H1 (cell line): ENCODE measurements around the gene KLHL40. TPM values are rescaled to one million over a fixed set of nuclear protein-coding genes. Genes with fewer than 3 reads are reported as not detected.

Source experiments
- CEBPB ChIP-seq: IDR thresholded peaks from 2 replicates; pipeline ENCODE4 v1.6.1; 2012; ENCODE audit warnings: low read depth, low read length
- CHD2 ChIP-seq: IDR thresholded peaks from 2 replicates; pipeline ENCODE4 v1.6.1; 2012; ENCODE audit warnings: low read length, improper control_type of control experiment
- CHD7 ChIP-seq: fragments of 300-600 bp; sonication (generic); IDR thresholded peaks from 2 replicates; pipeline ENCODE4 v1.7.1; 2012; ENCODE audit warnings: low read length, moderate library complexity, mild to moderate bottlenecking, inconsistent platforms; ENCODE audit not compliant: insufficient replicate concordance
- KDM1A ChIP-seq: fragments of 200-600, 300-600 bp; sonication (generic); IDR thresholded peaks from 2 replicates; pipeline ENCODE4 v1.7.1; 2016; ENCODE audit warnings: mild to moderate bottlenecking, low read length, borderline replicate concordance
- POU5F1 ChIP-seq: IDR thresholded peaks from 2 replicates; pipeline ENCODE4 v1.6.1; 2011; ENCODE audit warnings: low read depth, mild to moderate bottlenecking, low read length, moderate library complexity
- SAP30 ChIP-seq: fragments of 300-600 bp; sonication (generic); IDR thresholded peaks from 2 replicates; pipeline ENCODE4 v1.7.1; 2012; ENCODE audit warnings: low read length, moderate library complexity, mild to moderate bottlenecking, inconsistent platforms; ENCODE audit not compliant: insufficient read depth, insufficient replicate concordance
- TCF12 ChIP-seq: IDR thresholded peaks from 2 replicates; pipeline ENCODE4 v1.6.1; 2011; ENCODE audit warnings: low read depth, mild to moderate bottlenecking, low read length
- polyA plus RNA-seq, 7 experiments: library from polyadenylated mRNA; depleted of rRNA in 3 of 7; stranded (reverse) in 5 of 7; unstranded in 2 of 7; fragments of >200 nt in 5 of 7; fragments of 200-250 nt in 2 of 7; gene quantifications; 1 replicate in 5 of 7; 2 replicates in 1 of 7; 4 replicates in 1 of 7; pipeline versions ENCODE4 v1.2.1 to v1.2.3, GENCODE V29; 2011 to 2013; ENCODE audit warnings: missing spikeins in 2 of 7, mixed read lengths in 2 of 7
- total RNA-seq: library from RNA; stranded (reverse); fragmentation: NEBNext Ultra II Directional; extraction: Animal tissue kit (Norgen Biotek cat#: 25700); gene quantifications from 2 replicates; pipeline ENCODE4 v1.2.1, GENCODE V29; 2021

The KLHL40 gene
- total and polyA plus RNA-seq, 2 of the 8 experiments (the other 6 are each of a cell fraction or from before 2014, with no cell fraction given): 0.02 TPM; not detected in 1

- TF ChIP-seq CHD7 (no peak), TCF12 (no peak), POU5F1 (no peak), SAP30 (no peak), CEBPB (no peak), KDM1A (no peak), CHD2 (no peak)
- TF ChIP-seq, all 59 proteins: peak for 0
Observed at GRCh38 chr3:42736531-42736930, 51.2 kb downstream of the KLHL40 start (continued).
